Gastrocnemius medialis (tissue), 4 donors: Measurements from ENCODE around the gene INMT. TPM values are rescaled to one million over a fixed set of nuclear protein-coding genes. Genes with fewer than 3 reads are reported as not detected.

Source experiments
- ATAC-seq, 2 donors: fragments of 150-250 bp; one replicate each; pipeline ENCODE4 v1.9.1; 2016
- DNase-seq, 2 donors: peaks; one replicate each; pipeline ENCODE4 v3.0.0-alpha.2; 2019
- H3K27ac ChIP-seq, 4 donors: fragments of 200-600 bp; sonication (generic); 1 replicate in 1 of 4; 2 replicates in 3 of 4; pipeline ENCODE4 v1.5.1; 2016 to 2018; ENCODE audit warnings: mild to moderate bottlenecking in 2 of 4, moderate library complexity in 1 of 4
- H3K27me3 ChIP-seq, 3 donors: fragments of 200-600 bp; sonication (generic) in 2 of 3; 1 replicate in 1 of 3; 2 replicates in 2 of 3; pipeline versions ENCODE4 v1.5.1 to v1.6.0; 2016 to 2019; ENCODE audit warnings: mild to moderate bottlenecking in 1 of 3, moderate library complexity in 1 of 3
- H3K36me3 ChIP-seq, 2 donors: fragments of 200-600 bp; sonication (generic) in 1 of 2; one replicate each; pipeline ENCODE4 v1.5.1; 2017 to 2018
- H3K4me1 ChIP-seq, 2 donors: fragments of 200-600 bp; sonication (generic) in 1 of 2; one replicate each; pipeline ENCODE4 v1.5.1; 2016 to 2017; ENCODE audit warnings: mild to moderate bottlenecking in 2 of 2
- H3K4me3 ChIP-seq, 4 donors: fragments of 200-600 bp; sonication (generic) in 3 of 4; 1 replicate in 1 of 4; 2 replicates in 3 of 4; pipeline ENCODE4 v1.5.1; 2016 to 2019; ENCODE audit warnings: mild to moderate bottlenecking in 2 of 4
- H3K9me3 ChIP-seq, 3 donors: fragments of 200-600 bp; sonication (generic) in 2 of 3; 1 replicate in 1 of 3; 2 replicates in 2 of 3; pipeline ENCODE4 v1.5.1; 2016 to 2019
- CTCF ChIP-seq, 5 experiments: fragments of 450-650 bp in 3 of 5; fragments of 200-600 bp in 2 of 5; sonication (generic) in 2 of 5; IDR thresholded peaks in 4 of 5; conservative IDR thresholded peaks in 1 of 5; 1 replicate in 4 of 5; 2 replicates in 1 of 5; pipeline ENCODE4 v1.5.1; 2016 to 2019; ENCODE audit warnings: antibody characterized with exemption in 5 of 5, mild to moderate bottlenecking in 3 of 5, moderate library complexity in 3 of 5
- POLR2A ChIP-seq, 2 donors: fragments of 450-650 bp; IDR thresholded peaks; one replicate each; pipeline ENCODE4 v1.6.1; 2017; ENCODE audit warnings: antibody characterized with exemption in 2 of 2, mild to moderate bottlenecking in 2 of 2, moderate library complexity in 2 of 2
- in situ Hi-C, 4 donors: fragments of 200-750 bp; cut with MboI; loops; one replicate each; pipeline versions ENCODE4 v1.15.0 to v1.8.0; 2017; ENCODE audit warnings: low sequenced_read_pairs in 4 of 4
- intact Hi-C: fragments of 100-400 bp; cut with DNase I; formaldehyde crosslinking; loops from one replicate; pipeline ENCODE4 v1.15.1; 2023; ENCODE audit warnings: low total_unique reads
- total RNA-seq, 4 donors: library from RNA; depleted of rRNA; stranded (reverse); fragments of >200 nt; gene quantifications; one replicate each; pipeline versions ENCODE4 v1.1.0 to v1.2.3, GENCODE V29; 2016

The INMT gene
- total RNA-seq, 4 donors from 2014 or later, result 1.9 to 8.6 (median 5.5) TPM

DNA sequence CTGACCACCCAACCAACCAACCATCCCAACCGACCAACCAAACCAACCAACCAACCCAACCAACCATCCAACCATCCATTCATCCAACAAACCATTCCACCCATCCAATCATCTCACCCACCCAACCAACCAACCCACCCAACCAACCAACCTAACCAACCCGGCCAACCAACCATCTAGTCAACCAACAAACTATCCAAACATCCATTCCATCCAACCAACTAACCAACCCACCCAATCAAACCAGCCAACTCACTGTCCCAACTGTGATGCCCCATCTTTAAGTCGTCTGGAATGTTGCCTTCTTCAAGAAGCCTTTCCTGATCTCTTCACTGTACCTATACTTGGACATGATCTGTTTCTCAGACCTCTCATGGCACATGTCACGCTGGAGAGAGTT, 50.9 kb downstream of the INMT start:
- intact Hi-C loops, result loop anchor here (10.0 kb wide), 2 partner anchors 132 to 252 kb away; partner anchors contain the start of gene ADCYAP1R1

GRCh38 chr7:30804078-30804661, 52.2 kb downstream of the INMT start:
- Histone ChIP-seq H3K9me3 (no peaks in the 10 kb centered on the region), H3K27me3 (no peaks in the 10 kb centered on the region), H3K4me3 (no peak overlapping the region), H3K36me3 (no peaks in the 10 kb centered on the region), H3K27ac (no peak overlapping the region), H3K4me1 (peaks cover 12 to 28% of the 10 kb centered on the region in 2 donors)
- TF ChIP-seq CTCF (IDR thresholded peaks at IDR 0.05 in 4 of 5, conservative IDR thresholded peaks at IDR 0.05 in 1 of 5), result no peak
- no peak for TF ChIP-seq POLR2A (IDR thresholded peaks at IDR 0.05)
- ATAC-seq (no peak), DNase-seq (no peak)
- in situ Hi-C loops (loop anchor here (5.0 to 10.0 kb wide), 5 partner anchors 168 to 323 kb away; no protein-coding TSS in a partner anchor), intact Hi-C loops (loop anchor here (10.0 kb wide), 2 partner anchors 131 to 251 kb away; partner anchors contain the start of gene ADCYAP1R1)

More for the DNA sequence above, 50.9 kb downstream of the INMT start:
- in situ Hi-C loops, result loop anchor here (5.0 to 10.0 kb wide), 5 partner anchors 169 to 324 kb away; no protein-coding TSS in a partner anchor
- Histone ChIP-seq H3K4me1 (peaks cover 12 to 28% of the 10 kb centered on the region in 2 donors), H3K27me3 (no peaks in the 10 kb centered on the region), H3K27ac (no peak overlapping the region), H3K9me3 (no peaks in the 10 kb centered on the region), H3K4me3 (no peak overlapping the region), H3K36me3 (no peaks in the 10 kb centered on the region)
- DNase-seq (no peak), ATAC-seq (no peak)
- TF ChIP-seq CTCF (IDR thresholded peaks at IDR 0.05 in 4 of 5, conservative IDR thresholded peaks at IDR 0.05 in 1 of 5) (no peak), POLR2A (IDR thresholded peaks at IDR 0.05) (no peak)

- Histone ChIP-seq H3K9me3 (no peaks in the 10 kb centered on the region), H3K4me1 (peaks cover 12 to 23% of the 10 kb centered on the region in 2 donors), H3K27me3 (no peaks in the 10 kb centered on the region), H3K36me3 (no peaks in the 10 kb centered on the region), H3K27ac (no peak overlapping the region), H3K4me3 (no peak overlapping the region)
- intact Hi-C loops (loop anchor here (10.0 kb wide), 2 partner anchors 130 to 250 kb away; partner anchors contain the start of gene ADCYAP1R1), in situ Hi-C loops (loop anchor here in 3 of 4 donors (10.0 kb wide), 2 partner anchors 310 to 320 kb away; no protein-coding TSS in a partner anchor)
- TF ChIP-seq POLR2A (IDR thresholded peaks at IDR 0.05) (no peak), CTCF (IDR thresholded peaks at IDR 0.05 in 4 of 5, conservative IDR thresholded peaks at IDR 0.05 in 1 of 5) (no peak)
- no peak for DNase-seq
- ATAC-seq, result no peak
Measured at GRCh38 chr7:30805081-30805691, 53.3 kb downstream of the INMT start.

DNA sequence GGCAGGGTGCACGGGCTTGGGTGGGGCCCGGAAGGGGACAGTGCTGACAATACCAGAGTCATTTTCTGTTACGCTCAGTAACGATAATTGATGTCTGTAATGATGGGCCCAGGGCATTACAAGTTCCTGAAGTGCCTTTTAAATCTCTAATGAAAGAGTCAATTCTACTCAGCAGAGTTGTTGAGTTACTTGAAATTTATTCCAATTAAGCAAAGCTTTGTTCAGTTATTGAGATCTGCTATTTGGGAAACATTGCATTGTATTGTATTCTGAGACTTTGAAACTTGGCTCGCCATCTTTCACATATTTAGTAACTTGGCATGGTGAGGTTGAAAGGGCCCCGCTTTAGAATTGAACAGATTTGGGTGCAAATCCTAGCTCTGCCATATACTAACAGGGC, 54.0 kb downstream of the INMT start:
- ATAC-seq (no peak), DNase-seq (no peak)
- Histone ChIP-seq H3K4me3 (no peak overlapping the region), H3K9me3 (no peaks in the 10 kb centered on the region), H3K27ac (no peak overlapping the region), H3K27me3 (no peaks in the 10 kb centered on the region), H3K4me1 (peaks cover 10 to 17% of the 10 kb centered on the region in 2 donors), H3K36me3 (no peaks in the 10 kb centered on the region)
- intact Hi-C loops (loop anchor here (10.0 kb wide), 2 partner anchors 129 to 249 kb away; partner anchors contain the start of gene ADCYAP1R1), in situ Hi-C loops (loop anchor here in 3 of 4 donors (10.0 kb wide), 2 partner anchors 309 to 319 kb away; no protein-coding TSS in a partner anchor)
- TF ChIP-seq POLR2A (IDR thresholded peaks at IDR 0.05) (no peak), CTCF (IDR thresholded peaks at IDR 0.05 in 4 of 5, conservative IDR thresholded peaks at IDR 0.05 in 1 of 5) (no peak)

Other genes with a start within 250 kb of the INMT start
- 10 to 100 TPM in 3 of 4 donors, 1 to 10 TPM in 1; 7.4 to 20.0 (median 12.8) TPM for gene GGCT, start 247.3 kb upstream of the INMT start, total RNA-seq
- 10 to 100 TPM; 52.1 to 67.7 (median 60.1) TPM for gene GARS1, start 157.3 kb upstream of the INMT start, total RNA-seq
- gene CRHR2, start 69.7 kb upstream of the INMT start, total RNA-seq, result under 1 TPM in 2 of 4 donors, not detected in 2; 0.07 to 0.52 TPM
- gene MINDY4, start 19.3 kb downstream of the INMT start, total RNA-seq, result 1 to 10 TPM; 1.4 to 4.3 (median 3.0) TPM
- gene AQP1, start 159.7 kb downstream of the INMT start, total RNA-seq, result 100 to 1,000 TPM in 3 of 4 donors, 10 to 100 TPM in 1; 81.9 to 149 (median 113) TPM
- gene GHRHR, start 211.8 kb downstream of the INMT start, total RNA-seq, result not detected